Activated B cell treated with CpG ODN at 0.5 μM for 24 hours (primary cell): ENCODE results near the gene SLC44A1. TPM values are rescaled to one million over a fixed set of nuclear protein-coding genes. Genes with fewer than 3 reads are reported as not detected.

Source experiments
- ATAC-seq: fragments of 200-7000 bp; cut with Tn5 transposase; one replicate; pipeline ENCODE4 v1.10.0; 2021; ENCODE audit warnings: low read depth, mild to moderate bottlenecking, moderate library complexity
- CTCF ChIA-PET: fragments of 350-600 bp; sonication (Branson Sonifier 250); formaldehyde crosslinking; loops from one replicate; lab custom pipeline; 2021; ENCODE audit warnings: antibody characterized with exemption; lab: Charles Lee
- POLR2A ChIA-PET: fragments of 350-600 bp; sonication (Branson Sonifier 250); formaldehyde crosslinking; loops from one replicate; lab custom pipeline; 2021; ENCODE audit warnings: antibody characterized with exemption; lab: Charles Lee
- DNase-seq: peaks from one replicate; pipeline ENCODE4 v3.0.0; 2022
- H3K27ac Mint-ChIP-seq: one replicate; pipeline ENCODE4 v1.8.0; 2020; ENCODE audit warnings: mixed read lengths
- H3K27me3 Mint-ChIP-seq: one replicate; pipeline ENCODE4 v1.8.0; 2021; ENCODE audit warnings: mixed read lengths
- H3K36me3 Mint-ChIP-seq: one replicate; pipeline ENCODE4 v1.8.0; 2021; ENCODE audit warnings: low read depth, mixed read lengths
- H3K4me1 Mint-ChIP-seq: one replicate; pipeline ENCODE4 v1.8.0; 2021; ENCODE audit warnings: mixed read lengths
- H3K4me3 Mint-ChIP-seq: one replicate; pipeline ENCODE4 v1.8.0; 2020; ENCODE audit warnings: mild to moderate bottlenecking, mixed read lengths
- H3K9me3 Mint-ChIP-seq: one replicate; pipeline ENCODE4 v1.8.0; 2020; ENCODE audit warnings: mixed read lengths
- intact Hi-C: fragments of 100-400 bp; cut with micrococcal nuclease; formaldehyde crosslinking; loops from one replicate; pipeline ENCODE4 v1.15.1; 2024
- total RNA-seq: library from RNA; stranded (reverse); gene quantifications from 2 replicates; pipeline ENCODE4 v1.2.3, GENCODE V29; 2022
- TF ChIP-seq, protein P1 (sequence below): fragments of 200-600 bp; IDR thresholded peaks from one replicate; pipeline ENCODE4 v1.8.0; 2022; ENCODE audit warnings: antibody characterized with exemption, mild to moderate bottlenecking

SLC44A1 gene
- total RNA-seq, 1 donor from 2014 or later = 10.1 TPM

DNA sequence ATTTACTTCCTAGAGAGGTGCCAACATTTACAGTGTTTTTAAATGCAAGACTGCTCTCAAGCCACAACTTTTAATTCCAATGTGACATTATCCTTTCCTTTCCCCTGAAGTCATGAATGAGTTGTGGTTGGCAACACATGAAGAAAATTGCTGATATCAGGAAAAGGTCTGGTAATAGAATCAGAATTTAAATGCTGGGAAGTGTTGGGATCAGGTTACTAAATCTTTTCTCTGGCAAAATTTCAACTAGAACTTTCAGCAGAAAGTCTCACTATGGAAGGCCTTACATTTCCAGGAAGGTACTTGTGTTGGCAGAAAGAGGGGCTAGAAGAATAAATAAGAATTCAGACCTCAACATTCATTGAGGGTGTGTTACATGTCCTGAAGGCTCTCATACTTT is 10.6 kb upstream of the SLC44A1 start:
- Mint-ChIP-seq H3K36me3 (no peaks in the 10 kb centered on the region), H3K4me3 (no peak overlapping the region), H3K27me3 (peaks cover 2% of the 10 kb centered on the region), H3K4me1 (no peaks in the 10 kb centered on the region), H3K9me3 (no peaks in the 10 kb centered on the region), H3K27ac (no peak overlapping the region)
- ATAC-seq (no peak), DNase-seq (no peak)
- POLR2A ChIA-PET = no interaction called here
- TF ChIP-seq, protein P1, sequence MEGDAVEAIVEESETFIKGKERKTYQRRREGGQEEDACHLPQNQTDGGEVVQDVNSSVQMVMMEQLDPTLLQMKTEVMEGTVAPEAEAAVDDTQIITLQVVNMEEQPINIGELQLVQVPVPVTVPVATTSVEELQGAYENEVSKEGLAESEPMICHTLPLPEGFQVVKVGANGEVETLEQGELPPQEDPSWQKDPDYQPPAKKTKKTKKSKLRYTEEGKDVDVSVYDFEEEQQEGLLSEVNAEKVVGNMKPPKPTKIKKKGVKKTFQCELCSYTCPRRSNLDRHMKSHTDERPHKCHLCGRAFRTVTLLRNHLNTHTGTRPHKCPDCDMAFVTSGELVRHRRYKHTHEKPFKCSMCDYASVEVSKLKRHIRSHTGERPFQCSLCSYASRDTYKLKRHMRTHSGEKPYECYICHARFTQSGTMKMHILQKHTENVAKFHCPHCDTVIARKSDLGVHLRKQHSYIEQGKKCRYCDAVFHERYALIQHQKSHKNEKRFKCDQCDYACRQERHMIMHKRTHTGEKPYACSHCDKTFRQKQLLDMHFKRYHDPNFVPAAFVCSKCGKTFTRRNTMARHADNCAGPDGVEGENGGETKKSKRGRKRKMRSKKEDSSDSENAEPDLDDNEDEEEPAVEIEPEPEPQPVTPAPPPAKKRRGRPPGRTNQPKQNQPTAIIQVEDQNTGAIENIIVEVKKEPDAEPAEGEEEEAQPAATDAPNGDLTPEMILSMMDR = no peak
- CTCF ChIA-PET = no interaction called here
- intact Hi-C loops = no loop called here

DNA sequence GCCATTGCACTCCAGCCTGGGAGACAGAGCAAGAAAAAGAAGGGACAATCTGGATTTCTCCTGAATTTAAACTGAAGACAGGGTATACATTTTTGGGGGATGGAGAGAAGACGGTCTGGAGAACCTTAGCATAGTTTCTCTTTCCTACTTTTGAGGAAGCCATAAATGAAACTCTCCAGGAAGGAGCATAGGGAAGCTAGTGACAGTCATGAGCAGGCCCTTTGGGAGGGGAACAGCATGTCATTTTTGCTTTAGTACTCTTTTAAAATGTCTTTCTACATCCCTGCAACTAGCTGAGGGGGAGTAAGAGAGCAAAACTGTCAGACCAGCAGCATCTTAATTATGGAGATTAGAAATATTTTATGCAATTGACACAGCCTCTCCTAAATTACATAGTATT is 8.2 kb upstream of the SLC44A1 start:
- no peaks in the 10 kb centered on the region for H3K4me1 Mint-ChIP-seq
- DNase-seq (no peak), ATAC-seq (no peak)
- TF ChIP-seq, protein P1 = no peak
- peaks cover 6% of the 10 kb centered on the region for H3K27me3 Mint-ChIP-seq
- H3K27ac Mint-ChIP-seq = no peak overlapping the region
- intact Hi-C loops = no loop called here
- no peak overlapping the region for H3K4me3 Mint-ChIP-seq
- no peaks in the 10 kb centered on the region for H3K9me3 Mint-ChIP-seq
- ChIA-PET CTCF (no interaction called here), POLR2A (no interaction called here)
- H3K36me3 Mint-ChIP-seq = no peaks in the 10 kb centered on the region

DNA sequence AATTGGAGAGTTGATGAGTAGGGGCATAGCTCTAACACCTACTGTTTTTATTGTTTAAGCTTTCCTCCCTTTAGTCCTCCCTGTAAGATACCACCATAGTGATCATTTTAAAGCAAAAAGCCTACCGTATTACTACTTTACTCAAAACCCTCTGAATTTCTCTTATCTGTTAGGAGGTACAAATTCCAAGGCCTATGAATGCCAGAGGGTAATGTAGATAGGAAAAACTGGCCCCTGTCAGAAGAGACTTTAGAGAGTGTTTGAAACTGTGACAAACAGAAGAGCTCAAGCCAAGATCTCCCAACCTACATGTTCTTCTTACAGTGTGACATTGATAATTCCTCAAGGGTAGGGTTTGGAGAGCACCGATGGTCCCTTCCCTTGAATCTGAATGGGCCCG is 7.2 kb upstream of the SLC44A1 start:
- intact Hi-C loops = no loop called here
- ChIA-PET POLR2A (no interaction called here), CTCF (no interaction called here)
- Mint-ChIP-seq H3K4me3 (no peak overlapping the region), H3K27me3 (peaks cover 8% of the 10 kb centered on the region), H3K9me3 (no peaks in the 10 kb centered on the region), H3K27ac (no peak overlapping the region), H3K36me3 (no peaks in the 10 kb centered on the region), H3K4me1 (peaks cover under 1% of the 10 kb centered on the region)
- ATAC-seq (no peak), DNase-seq (no peak)
- TF ChIP-seq, protein P1 = no peak

DNA sequence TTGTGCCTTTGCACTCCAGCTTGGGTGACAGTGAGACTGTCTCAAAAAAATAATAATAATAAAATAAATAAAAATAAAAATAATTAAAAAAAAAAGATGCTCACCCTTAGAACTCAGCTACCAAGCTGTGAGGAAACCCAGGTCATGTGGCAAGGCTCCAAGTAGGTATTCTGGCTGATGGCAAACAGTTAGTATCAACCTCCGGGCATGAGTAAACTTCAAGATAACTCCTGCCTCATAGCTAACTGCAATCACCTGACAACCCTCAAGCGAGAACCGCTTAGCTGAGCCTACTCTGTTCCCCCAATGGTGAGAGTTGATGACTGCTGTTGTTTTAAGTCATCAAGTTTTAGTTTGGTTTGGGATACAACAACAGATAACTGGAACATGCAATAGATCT is 6.1 kb upstream of the SLC44A1 start:
- ChIA-PET POLR2A (no interaction called here), CTCF (no interaction called here)
- H3K27me3 Mint-ChIP-seq = peaks cover 8% of the 10 kb centered on the region
- H3K4me1 Mint-ChIP-seq = peaks cover 10% of the 10 kb centered on the region
- no peaks in the 10 kb centered on the region for H3K9me3 Mint-ChIP-seq
- intact Hi-C loops = no loop called here
- no peak overlapping the region for H3K27ac Mint-ChIP-seq
- no peak for ATAC-seq
- no peaks in the 10 kb centered on the region for H3K36me3 Mint-ChIP-seq
- TF ChIP-seq, protein P1 = no peak
- no peak for DNase-seq
- no peak overlapping the region for H3K4me3 Mint-ChIP-seq

DNA sequence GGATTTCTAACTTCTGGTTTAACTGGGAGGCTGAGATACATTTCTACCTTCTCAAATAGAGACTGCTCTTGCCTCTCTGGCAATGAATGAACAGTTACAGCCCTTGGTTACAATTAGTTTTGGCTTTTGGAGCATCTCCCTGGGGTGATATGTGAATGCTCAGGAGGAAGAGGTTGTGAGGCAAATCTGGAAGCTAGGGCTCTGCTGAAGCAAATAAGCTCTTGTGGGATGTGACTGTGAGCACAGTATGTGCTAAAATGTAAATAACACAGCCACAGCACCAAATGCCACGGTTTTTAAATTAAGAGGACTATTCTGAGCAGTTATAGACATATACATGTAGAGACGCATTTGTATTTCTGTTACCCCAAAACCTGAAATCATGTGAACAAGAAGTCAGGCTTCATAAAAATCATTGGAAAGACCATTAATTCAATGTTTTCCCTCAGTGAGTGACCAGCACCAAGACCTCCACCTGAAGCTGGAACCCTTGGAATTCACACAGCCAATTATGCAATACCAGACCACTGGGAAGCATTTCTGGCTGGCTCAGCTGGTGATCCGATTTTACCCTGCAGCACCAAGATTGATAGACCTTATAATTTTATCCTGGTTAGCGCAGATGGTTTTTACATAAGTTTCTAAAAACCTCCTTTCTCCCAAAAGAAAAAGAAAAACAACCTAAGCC is 3.0 kb upstream of the SLC44A1 start:
- POLR2A ChIA-PET = no interaction called here
- peaks cover 8% of the 10 kb centered on the region for H3K27me3 Mint-ChIP-seq
- CTCF ChIA-PET = no interaction called here

More for the DNA sequence above, 3.0 kb upstream of the SLC44A1 start:
- Mint-ChIP-seq H3K36me3 (peaks cover 2% of the 10 kb centered on the region), H3K27ac (no peak overlapping the region), H3K9me3 (no peaks in the 10 kb centered on the region), H3K4me1 (peaks cover 29% of the 10 kb centered on the region), H3K4me3 (no peak overlapping the region)
- ATAC-seq = no peak
- no peak for DNase-seq
- TF ChIP-seq, protein P1 = no peak
- intact Hi-C loops = loop anchor here (5.0 to 10.0 kb wide), 4 partner anchors 76 to 474 kb away; no protein-coding TSS in a partner anchor
